K562 (cell line): Measurements from ENCODE around the gene FLT1. TPM values are rescaled to one million over a fixed set of nuclear protein-coding genes. Genes with fewer than 3 reads are reported as not detected.

Experiments used
- CHD2 ChIP-seq: IDR thresholded peaks from 2 replicates; pipeline ENCODE4 v1.6.1; 2011; ENCODE audit warnings: low read depth, low read length
- ESRRA ChIP-seq: fragments of 450-650 bp; IDR thresholded peaks from 2 replicates; pipeline ENCODE4 v1.6.1; 2014; ENCODE audit warnings: low read depth, mild to moderate bottlenecking, moderate library complexity, borderline replicate concordance
- ETV1 ChIP-seq: fragments of 450-650 bp; conservative IDR thresholded peaks from 2 replicates; pipeline ENCODE4 v1.6.1; 2016; ENCODE audit warnings: missing genetic modification characterization, control low read depth, low read depth, missing compliant biosample characterization
- EZH2 ChIP-seq: IDR thresholded peaks from 2 replicates; pipeline ENCODE4 v1.6.1; 2012; ENCODE audit warnings: low read depth, mild to moderate bottlenecking, inconsistent platforms, low read length, borderline replicate concordance
- HIVEP1 ChIP-seq: fragments of 250-450 bp; sonication (Bioruptor Pico); IDR thresholded peaks from 2 replicates; pipeline ENCODE4 v1.4.0; 2020; ENCODE audit warnings: mild to moderate bottlenecking
- MTA2 ChIP-seq: fragments of 450-650 bp; IDR thresholded peaks from 2 replicates; pipeline ENCODE4 v1.6.1; 2016; ENCODE audit warnings: low read depth
- MTA3 ChIP-seq: fragments of 450-650 bp; formaldehyde crosslinking; IDR thresholded peaks from 2 replicates; pipeline ENCODE4 v1.6.1; 2017; ENCODE audit warnings: mild to moderate bottlenecking, borderline replicate concordance
- NUFIP1 ChIP-seq: fragments of 450-650 bp; IDR thresholded peaks from 2 replicates; pipeline ENCODE4 v1.6.1; 2018; ENCODE audit not compliant: partially characterized antibody
- SLC30A9 ChIP-seq: fragments of 250-450 bp; sonication (Bioruptor Pico); IDR thresholded peaks from 2 replicates; pipeline ENCODE4 v1.8.0; 2022; ENCODE audit warnings: mild to moderate bottlenecking, moderate library complexity
- SMARCB1 ChIP-seq: IDR thresholded peaks from 2 replicates; pipeline ENCODE4 v1.6.1; 2011; ENCODE audit warnings: improper control_type of control experiment, low read depth; ENCODE audit not compliant: insufficient read length
- SRSF7 ChIP-seq: fragments of 200-400 bp; formaldehyde crosslinking; optimal IDR thresholded peaks from 2 replicates; pipeline ENCODE3; 2017; ENCODE audit warnings: mild to moderate bottlenecking, low read depth, low read length
- ZNF134 ChIP-seq: fragments of 250-450 bp; sonication (Bioruptor Pico); conservative IDR thresholded peaks from 2 replicates; pipeline ENCODE4 v1.4.0; 2020
- polyA plus RNA-seq, 8 experiments: library from polyadenylated mRNA; depleted of rRNA in 4 of 8; stranded (reverse) in 5 of 8; unstranded in 3 of 8; fragments of >200 nt; fragmentation: Nextera tagmentation in 2 of 8; fragmentation: Illumina TruSeq in 1 of 8; extraction: Ambion mirVana in 2 of 8; extraction: Trizol in 1 of 8; gene quantifications; 2 replicates each; pipeline versions ENCODE4 v1.2.1 to v1.2.3, GENCODE V29; 2011 to 2014; ENCODE audit warnings: inconsistent platforms in 1 of 8, missing spikeins in 1 of 8
- total RNA-seq, 7 experiments: library from RNA; depleted of rRNA in 6 of 7; stranded (reverse); fragments of >200 nt in 6 of 7; fragmentation: Illumina TruSeq in 2 of 7; extraction: Trizol in 2 of 7; gene quantifications; 2 replicates each; pipeline versions ENCODE4 v1.2.1 to v1.2.3, GENCODE V29; 2011 to 2021; ENCODE audit warnings: low replicate concordance in 1 of 7
- TF ChIP-seq, protein P1 (sequence below): fragments of 450-650 bp; formaldehyde crosslinking; conservative IDR thresholded peaks from 2 replicates; pipeline ENCODE4 v1.4.0; 2022; ENCODE audit warnings: mild to moderate bottlenecking, missing genetic modification characterization
- TF ChIP-seq, protein P2 (sequence below): fragments of 250-450 bp; sonication (Bioruptor Pico); IDR thresholded peaks from 2 replicates; pipeline ENCODE4 v1.9.0; 2021; ENCODE audit warnings: mild to moderate bottlenecking
- TF ChIP-seq, protein P3 (sequence below): fragments of 250-450 bp; sonication (Bioruptor Pico); IDR thresholded peaks from 2 replicates; pipeline ENCODE4 v1.6.1; 2021; ENCODE audit warnings: mild to moderate bottlenecking
- TF ChIP-seq, protein P4 (sequence below): fragments of 250-450 bp; sonication (Bioruptor Pico); IDR thresholded peaks from 2 replicates; pipeline ENCODE4 v1.8.0; 2021; ENCODE audit warnings: mild to moderate bottlenecking, moderate library complexity
- TF ChIP-seq, protein P5 (sequence below), 2 experiments: fragments of 450-650 bp; IDR thresholded peaks; 2 replicates each; pipeline ENCODE4 v1.6.1; 2018; ENCODE audit warnings: mild to moderate bottlenecking in 2 of 2, low read depth in 1 of 2; ENCODE audit not compliant: partially characterized antibody in 2 of 2

The FLT1 gene
- total and polyA plus RNA-seq, 9 of the 15 experiments (the other 6 are each of a cell fraction or from before 2014, with no cell fraction given): 0.01 to 2.0 (median 0.22) TPM

DNA sequence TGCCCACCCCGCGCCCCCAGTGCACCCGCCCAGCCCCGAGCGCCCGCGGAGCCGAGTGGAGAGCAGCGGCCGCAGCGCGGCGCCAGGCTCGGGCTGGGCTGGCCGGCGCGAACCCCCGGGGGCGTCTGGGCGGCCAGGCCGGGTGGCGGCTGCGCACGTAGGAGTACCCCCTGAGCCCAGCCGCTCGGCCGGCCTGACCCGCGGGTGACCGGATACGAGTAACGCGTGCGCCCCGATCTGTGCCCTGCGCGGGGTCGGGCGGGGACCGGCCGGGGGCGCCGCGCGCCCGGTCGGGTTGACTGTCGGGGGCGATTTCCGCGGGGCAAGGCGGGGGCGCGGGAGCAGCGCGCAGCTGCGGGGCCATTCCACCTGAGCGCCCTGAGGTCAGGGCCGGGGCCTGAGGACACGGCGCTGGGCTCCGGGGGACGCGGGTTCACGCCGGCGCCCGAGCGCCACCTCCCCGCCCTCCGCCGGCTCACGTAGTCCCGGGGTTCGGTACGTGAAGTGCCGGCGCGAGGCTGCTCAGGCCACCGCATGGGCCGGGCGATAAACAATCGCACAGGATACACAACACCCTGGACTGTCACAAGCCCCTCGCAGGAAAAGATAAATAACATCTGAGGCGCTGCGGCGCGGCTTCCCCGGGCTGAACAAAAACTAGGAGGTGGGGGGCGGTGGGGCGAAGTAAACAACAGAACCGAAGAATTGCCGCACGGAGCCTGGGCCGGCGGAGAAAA is 37.6 kb upstream of the FLT1 start (continued):
- TF ChIP-seq CHD2 (peak; percentile 40; the same call in 1 of the 2 replicates), NUFIP1 (no peak), HIVEP1 (CRISPR knock-in tag) (no peak), SRSF7 (no peak), SMARCB1 (no peak), MTA2 (peak; percentile 75), SLC30A9 (CRISPR knock-in tag) (no peak), ESRRA (0 out of 2 replicates have a peak, but pooled peaks have one; percentile 10), ETV1 (tag) (no peak; the same call in 1 of the 2 replicates), MTA3 (peak; percentile 34; the same call in 1 of the 2 replicates), ZNF134 (CRISPR knock-in tag) (no peak), EZH2 (no peak)
- TF ChIP-seq, protein P1, sequence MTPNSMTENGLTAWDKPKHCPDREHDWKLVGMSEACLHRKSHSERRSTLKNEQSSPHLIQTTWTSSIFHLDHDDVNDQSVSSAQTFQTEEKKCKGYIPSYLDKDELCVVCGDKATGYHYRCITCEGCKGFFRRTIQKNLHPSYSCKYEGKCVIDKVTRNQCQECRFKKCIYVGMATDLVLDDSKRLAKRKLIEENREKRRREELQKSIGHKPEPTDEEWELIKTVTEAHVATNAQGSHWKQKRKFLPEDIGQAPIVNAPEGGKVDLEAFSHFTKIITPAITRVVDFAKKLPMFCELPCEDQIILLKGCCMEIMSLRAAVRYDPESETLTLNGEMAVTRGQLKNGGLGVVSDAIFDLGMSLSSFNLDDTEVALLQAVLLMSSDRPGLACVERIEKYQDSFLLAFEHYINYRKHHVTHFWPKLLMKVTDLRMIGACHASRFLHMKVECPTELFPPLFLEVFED (CRISPR knock-in tag): no peak
- TF ChIP-seq, protein P2, sequence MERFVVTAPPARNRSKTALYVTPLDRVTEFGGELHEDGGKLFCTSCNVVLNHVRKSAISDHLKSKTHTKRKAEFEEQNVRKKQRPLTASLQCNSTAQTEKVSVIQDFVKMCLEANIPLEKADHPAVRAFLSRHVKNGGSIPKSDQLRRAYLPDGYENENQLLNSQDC (CRISPR knock-in tag): no peak
- TF ChIP-seq, protein P3, sequence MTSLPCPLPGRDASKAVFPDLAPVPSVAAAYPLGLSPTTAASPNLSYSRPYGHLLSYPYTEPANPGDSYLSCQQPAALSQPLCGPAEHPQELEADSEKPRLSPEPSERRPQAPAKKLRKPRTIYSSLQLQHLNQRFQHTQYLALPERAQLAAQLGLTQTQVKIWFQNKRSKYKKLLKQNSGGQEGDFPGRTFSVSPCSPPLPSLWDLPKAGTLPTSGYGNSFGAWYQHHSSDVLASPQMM (CRISPR knock-in tag): no peak
- TF ChIP-seq, protein P4, sequence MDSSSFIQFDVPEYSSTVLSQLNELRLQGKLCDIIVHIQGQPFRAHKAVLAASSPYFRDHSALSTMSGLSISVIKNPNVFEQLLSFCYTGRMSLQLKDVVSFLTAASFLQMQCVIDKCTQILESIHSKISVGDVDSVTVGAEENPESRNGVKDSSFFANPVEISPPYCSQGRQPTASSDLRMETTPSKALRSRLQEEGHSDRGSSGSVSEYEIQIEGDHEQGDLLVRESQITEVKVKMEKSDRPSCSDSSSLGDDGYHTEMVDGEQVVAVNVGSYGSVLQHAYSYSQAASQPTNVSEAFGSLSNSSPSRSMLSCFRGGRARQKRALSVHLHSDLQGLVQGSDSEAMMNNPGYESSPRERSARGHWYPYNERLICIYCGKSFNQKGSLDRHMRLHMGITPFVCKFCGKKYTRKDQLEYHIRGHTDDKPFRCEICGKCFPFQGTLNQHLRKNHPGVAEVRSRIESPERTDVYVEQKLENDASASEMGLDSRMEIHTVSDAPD (CRISPR knock-in tag): no peak
- TF ChIP-seq, protein P5, sequence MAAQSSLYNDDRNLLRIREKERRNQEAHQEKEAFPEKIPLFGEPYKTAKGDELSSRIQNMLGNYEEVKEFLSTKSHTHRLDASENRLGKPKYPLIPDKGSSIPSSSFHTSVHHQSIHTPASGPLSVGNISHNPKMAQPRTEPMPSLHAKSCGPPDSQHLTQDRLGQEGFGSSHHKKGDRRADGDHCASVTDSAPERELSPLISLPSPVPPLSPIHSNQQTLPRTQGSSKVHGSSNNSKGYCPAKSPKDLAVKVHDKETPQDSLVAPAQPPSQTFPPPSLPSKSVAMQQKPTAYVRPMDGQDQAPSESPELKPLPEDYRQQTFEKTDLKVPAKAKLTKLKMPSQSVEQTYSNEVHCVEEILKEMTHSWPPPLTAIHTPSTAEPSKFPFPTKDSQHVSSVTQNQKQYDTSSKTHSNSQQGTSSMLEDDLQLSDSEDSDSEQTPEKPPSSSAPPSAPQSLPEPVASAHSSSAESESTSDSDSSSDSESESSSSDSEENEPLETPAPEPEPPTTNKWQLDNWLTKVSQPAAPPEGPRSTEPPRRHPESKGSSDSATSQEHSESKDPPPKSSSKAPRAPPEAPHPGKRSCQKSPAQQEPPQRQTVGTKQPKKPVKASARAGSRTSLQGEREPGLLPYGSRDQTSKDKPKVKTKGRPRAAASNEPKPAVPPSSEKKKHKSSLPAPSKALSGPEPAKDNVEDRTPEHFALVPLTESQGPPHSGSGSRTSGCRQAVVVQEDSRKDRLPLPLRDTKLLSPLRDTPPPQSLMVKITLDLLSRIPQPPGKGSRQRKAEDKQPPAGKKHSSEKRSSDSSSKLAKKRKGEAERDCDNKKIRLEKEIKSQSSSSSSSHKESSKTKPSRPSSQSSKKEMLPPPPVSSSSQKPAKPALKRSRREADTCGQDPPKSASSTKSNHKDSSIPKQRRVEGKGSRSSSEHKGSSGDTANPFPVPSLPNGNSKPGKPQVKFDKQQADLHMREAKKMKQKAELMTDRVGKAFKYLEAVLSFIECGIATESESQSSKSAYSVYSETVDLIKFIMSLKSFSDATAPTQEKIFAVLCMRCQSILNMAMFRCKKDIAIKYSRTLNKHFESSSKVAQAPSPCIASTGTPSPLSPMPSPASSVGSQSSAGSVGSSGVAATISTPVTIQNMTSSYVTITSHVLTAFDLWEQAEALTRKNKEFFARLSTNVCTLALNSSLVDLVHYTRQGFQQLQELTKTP (IDR thresholded peaks at IDR 0.05; ENCODE audit: low read depth in 1 of 2, partially characterized antibody in 2 of 2): no peak
